HFFc6 (cell line): ENCODE data around the gene RRAD. TPM values are rescaled to one million over a fixed set of nuclear protein-coding genes. Genes with fewer than 3 reads are reported as not detected.

Experiments
- DNase-seq: peaks from one replicate; pipeline ENCODE4 v3.0.0-alpha.2; 2018
- H3K27ac Mint-ChIP-seq: 2 replicates; pipeline ENCODE4 v1.8.0; 2020; ENCODE audit warnings: mild to moderate bottlenecking, mixed read lengths
- H3K27me3 Mint-ChIP-seq: 2 replicates; pipeline ENCODE4 v1.8.0; 2021; ENCODE audit warnings: mild to moderate bottlenecking, moderate library complexity, mixed read lengths; ENCODE audit not compliant: insufficient read depth
- H3K36me3 Mint-ChIP-seq: 2 replicates; pipeline ENCODE4 v1.8.0; 2021; ENCODE audit warnings: low read depth, mixed read lengths
- H3K4me1 Mint-ChIP-seq: 2 replicates; pipeline ENCODE4 v1.8.0; 2020; ENCODE audit warnings: low read depth, mixed read lengths
- H3K4me3 Mint-ChIP-seq: 2 replicates; pipeline ENCODE4 v1.8.0; 2020; ENCODE audit warnings: mild to moderate bottlenecking, moderate library complexity, mixed read lengths
- H3K9me3 Mint-ChIP-seq: 2 replicates; pipeline ENCODE4 v1.8.0; 2020; ENCODE audit warnings: mild to moderate bottlenecking, mixed read lengths
- total RNA-seq, 6 experiments: library from RNA; stranded (reverse); fragmentation: NEBNext Ultra II Directional; extraction: Animal tissue kit (Norgen Biotek cat#: 25700); gene quantifications; 2 replicates in 1 of 6; 3 replicates in 5 of 6; pipeline ENCODE4 v1.2.3, GENCODE V29; 2021
- TF ChIP-seq, protein P1 (sequence below): fragments of 200-600 bp; sonication (generic); IDR thresholded peaks from 2 replicates; pipeline ENCODE4 v1.5.0; 2021; ENCODE audit warnings: antibody characterized with exemption, mild to moderate bottlenecking

Gene RRAD
- total RNA-seq, 6 experiments from 2014 or later: 0.52 to 2.0 (median 1.5) TPM

DNA sequence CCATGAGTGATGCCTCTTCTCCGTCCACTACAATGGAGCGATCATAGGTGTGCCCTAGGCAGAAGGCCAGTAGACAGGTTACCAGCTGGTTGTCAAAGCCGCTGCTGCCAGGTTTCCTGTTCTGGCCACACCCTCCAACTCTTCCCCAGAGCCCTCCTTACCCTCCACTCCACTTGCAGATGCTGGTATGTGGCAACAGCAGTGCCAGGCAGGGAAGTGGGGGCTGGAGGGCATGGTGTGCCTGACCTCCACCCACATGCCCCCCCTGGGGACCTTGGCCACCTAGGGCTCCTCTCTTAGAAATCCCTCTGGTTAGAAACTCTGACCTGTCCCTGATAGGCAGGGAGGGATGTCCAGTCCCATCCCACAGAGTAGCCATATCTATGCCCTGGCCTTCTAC lies 1.5 kb downstream of the RRAD start:
- no peak for DNase-seq
- Mint-ChIP-seq H3K4me3 (no peak overlapping the region), H3K9me3 (no peaks in the 10 kb centered on the region), H3K27ac (no peak overlapping the region), H3K36me3 (no peaks in the 10 kb centered on the region), H3K4me1 (peaks cover 37% of the 10 kb centered on the region), H3K27me3 (peaks cover 11% of the 10 kb centered on the region)
- TF ChIP-seq, protein P1, sequence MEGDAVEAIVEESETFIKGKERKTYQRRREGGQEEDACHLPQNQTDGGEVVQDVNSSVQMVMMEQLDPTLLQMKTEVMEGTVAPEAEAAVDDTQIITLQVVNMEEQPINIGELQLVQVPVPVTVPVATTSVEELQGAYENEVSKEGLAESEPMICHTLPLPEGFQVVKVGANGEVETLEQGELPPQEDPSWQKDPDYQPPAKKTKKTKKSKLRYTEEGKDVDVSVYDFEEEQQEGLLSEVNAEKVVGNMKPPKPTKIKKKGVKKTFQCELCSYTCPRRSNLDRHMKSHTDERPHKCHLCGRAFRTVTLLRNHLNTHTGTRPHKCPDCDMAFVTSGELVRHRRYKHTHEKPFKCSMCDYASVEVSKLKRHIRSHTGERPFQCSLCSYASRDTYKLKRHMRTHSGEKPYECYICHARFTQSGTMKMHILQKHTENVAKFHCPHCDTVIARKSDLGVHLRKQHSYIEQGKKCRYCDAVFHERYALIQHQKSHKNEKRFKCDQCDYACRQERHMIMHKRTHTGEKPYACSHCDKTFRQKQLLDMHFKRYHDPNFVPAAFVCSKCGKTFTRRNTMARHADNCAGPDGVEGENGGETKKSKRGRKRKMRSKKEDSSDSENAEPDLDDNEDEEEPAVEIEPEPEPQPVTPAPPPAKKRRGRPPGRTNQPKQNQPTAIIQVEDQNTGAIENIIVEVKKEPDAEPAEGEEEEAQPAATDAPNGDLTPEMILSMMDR: no peak

DNA sequence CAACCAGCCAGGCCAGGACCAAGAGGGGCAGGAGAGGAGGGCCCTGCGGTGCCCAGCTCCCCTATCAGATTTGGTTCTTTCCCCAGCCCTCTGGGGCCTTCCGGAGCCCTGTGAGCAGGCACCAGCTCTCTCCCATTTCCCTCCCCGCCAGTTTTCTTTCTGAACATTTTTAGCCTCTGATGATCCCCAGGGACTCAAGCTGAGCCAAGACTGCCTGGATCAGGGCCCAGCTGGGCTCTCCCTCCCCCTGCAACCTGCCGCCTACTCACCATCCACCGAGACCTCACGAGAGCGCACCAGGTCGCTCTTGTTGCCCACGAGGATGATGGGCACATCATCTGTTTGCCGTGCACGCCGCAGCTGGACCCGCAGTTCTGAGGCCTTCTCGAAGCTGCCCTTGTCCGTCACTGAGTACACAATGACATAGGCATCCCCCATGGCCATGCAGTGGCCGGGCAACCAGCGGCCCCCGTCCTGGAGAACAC lies 2.0 kb downstream of the RRAD start:
- TF ChIP-seq, protein P1: no peak
- Mint-ChIP-seq H3K36me3 (no peaks in the 10 kb centered on the region), H3K27ac (no peak overlapping the region), H3K27me3 (peaks cover 13% of the 10 kb centered on the region), H3K9me3 (no peaks in the 10 kb centered on the region), H3K4me3 (no peak overlapping the region), H3K4me1 (peaks cover 31% of the 10 kb centered on the region)
- DNase-seq: no peak

DNA sequence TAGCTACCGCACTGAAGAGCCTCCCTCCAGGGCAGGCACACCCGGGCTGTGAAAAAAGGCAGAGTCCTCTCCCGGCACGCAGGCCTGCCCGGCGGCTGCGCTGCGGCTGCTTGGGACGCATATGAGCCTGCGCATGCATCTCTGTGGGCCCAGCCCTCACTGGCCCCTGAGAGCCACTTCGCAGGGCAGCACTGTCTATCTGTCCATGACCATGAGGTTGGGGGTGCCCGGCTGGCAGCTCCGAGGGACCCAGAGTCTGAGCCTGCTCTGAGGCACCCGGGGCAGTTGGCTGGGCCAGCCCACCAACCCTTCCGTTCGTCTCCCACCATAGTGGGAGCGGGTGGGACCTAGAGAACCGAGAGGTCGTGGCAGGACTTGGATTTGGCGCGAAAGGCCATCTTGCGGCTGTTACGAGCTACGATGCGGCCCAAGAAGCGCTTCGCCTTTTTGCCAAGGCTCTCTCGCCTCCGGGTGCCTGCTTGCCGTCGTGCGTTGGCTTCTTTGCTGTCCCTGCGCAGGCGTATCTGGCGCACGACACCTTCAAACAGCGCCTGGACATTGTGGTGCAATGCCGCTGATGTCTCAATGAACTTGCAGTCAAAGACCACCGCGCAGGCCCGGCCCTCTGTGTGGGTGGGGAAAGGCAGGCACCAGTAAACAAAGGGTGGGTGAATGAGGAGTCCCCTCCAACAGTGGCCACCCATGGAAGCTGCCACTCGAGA lies 3.4 kb downstream of the RRAD start:
- Mint-ChIP-seq H3K27ac (no peak overlapping the region), H3K4me3 (no peak overlapping the region), H3K9me3 (no peaks in the 10 kb centered on the region), H3K27me3 (peaks cover 16% of the 10 kb centered on the region), H3K36me3 (no peaks in the 10 kb centered on the region), H3K4me1 (peaks cover 17% of the 10 kb centered on the region)
- no peak for DNase-seq
- TF ChIP-seq, protein P1: no peak

DNA sequence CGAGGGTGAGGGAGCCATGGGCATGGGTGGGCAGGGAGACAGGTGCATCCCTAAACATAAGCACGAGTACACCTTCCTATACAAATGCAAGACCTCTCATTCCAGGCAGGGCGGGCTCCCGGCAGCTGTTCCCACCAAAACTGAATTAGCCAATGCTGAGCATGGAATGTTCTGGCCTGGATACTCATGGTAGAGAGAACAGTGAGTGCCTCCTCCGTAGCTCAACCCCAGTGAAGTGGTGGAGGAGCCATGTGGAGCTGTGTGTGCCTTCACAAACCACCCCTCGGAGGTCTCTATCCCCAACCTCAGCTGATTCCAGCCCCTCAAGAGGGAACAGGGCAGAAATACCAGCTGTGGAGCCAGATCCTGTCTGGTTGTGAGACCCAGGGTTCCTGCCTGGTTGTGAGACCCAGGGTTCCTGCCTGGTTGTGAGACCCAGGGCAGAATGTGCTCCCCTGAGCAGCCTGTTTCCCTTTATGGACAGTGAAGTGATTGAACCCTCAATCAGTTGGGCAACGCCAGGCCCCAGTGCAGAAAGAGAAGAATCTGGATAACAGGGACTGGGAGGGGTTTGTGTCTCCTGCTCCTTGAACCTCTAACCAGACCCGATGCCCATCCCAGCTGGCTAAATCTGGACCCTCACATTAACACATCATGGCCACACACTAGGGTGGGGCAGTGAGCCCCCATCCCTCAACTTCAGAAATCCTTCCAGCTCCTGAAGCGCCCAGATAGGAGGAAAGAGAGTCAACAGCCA lies 4.2 kb downstream of the RRAD start:
- TF ChIP-seq, protein P1: no peak
- H3K9me3 Mint-ChIP-seq: no peaks in the 10 kb centered on the region
- no peak overlapping the region for H3K27ac Mint-ChIP-seq
- H3K4me3 Mint-ChIP-seq: no peak overlapping the region
- H3K27me3 Mint-ChIP-seq: peaks cover 22% of the 10 kb centered on the region
- H3K36me3 Mint-ChIP-seq: no peaks in the 10 kb centered on the region
- DNase-seq: no peak
- peaks cover 9% of the 10 kb centered on the region for H3K4me1 Mint-ChIP-seq

DNA sequence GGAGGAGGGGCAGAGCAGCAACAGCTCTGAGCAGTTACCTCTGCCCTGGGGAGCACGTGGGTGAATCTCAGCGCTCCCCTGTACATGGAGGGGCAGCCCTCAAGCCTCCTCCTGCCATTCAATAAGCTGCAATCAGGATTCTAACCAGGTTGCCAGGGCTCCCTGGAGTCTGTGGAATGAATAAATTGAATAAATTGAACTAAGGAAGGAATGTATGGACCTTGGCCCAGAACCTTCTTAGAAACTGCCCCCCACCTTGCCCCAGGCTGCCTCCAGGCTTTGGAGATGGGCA lies 5.1 kb downstream of the RRAD start:
- H3K4me1 Mint-ChIP-seq: peaks cover under 1% of the 10 kb centered on the region; the same call in 1 of the 2 replicates
- no peak overlapping the region for H3K4me3 Mint-ChIP-seq
- no peaks in the 10 kb centered on the region for H3K9me3 Mint-ChIP-seq
- no peak overlapping the region for H3K27ac Mint-ChIP-seq
- TF ChIP-seq, protein P1: no peak
- peaks cover 22% of the 10 kb centered on the region for H3K27me3 Mint-ChIP-seq
- DNase-seq: no peak
- no peaks in the 10 kb centered on the region for H3K36me3 Mint-ChIP-seq
